PC-3 (cell line): ENCODE results near the gene ARNT2.

ENCODE experiments used
- EZH2 ChIP-seq: fragments of 300-600 bp; sonication (generic); IDR thresholded peaks from one replicate; pipeline ENCODE4 v1.6.1; 2017; ENCODE audit warnings: antibody characterized with exemption, mild to moderate bottlenecking, low read length; ENCODE audit not compliant: unreplicated experiment
- TF ChIP-seq, protein P1 (sequence below): fragments of 300-600 bp; sonication (generic); conservative IDR thresholded peaks from 2 replicates; pipeline ENCODE4 v1.5.1; 2017; ENCODE audit warnings: antibody characterized with exemption, low read depth, mild to moderate bottlenecking, low read length

DNA sequence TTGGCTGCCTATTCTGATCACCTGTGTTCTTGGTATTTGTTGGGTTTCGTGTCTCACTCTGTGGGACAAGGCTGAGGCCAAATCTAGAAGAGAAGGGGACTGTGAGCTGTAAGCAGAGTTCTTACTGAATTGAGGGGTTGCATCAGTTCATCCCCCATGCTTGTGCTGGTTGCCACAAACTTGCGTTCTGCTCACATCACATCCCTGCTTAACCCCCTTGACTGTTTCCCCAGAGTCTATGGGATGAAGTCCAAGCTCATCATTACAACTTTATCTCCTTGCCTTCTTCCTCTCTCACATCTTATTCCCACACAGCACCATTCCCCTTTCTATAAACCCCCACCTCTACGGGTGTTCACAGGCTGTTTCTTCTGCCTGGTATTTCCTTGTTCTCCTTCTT is 147.2 kb downstream of the ARNT2 start:
- no peak for TF ChIP-seq EZH2
- TF ChIP-seq, protein P1, sequence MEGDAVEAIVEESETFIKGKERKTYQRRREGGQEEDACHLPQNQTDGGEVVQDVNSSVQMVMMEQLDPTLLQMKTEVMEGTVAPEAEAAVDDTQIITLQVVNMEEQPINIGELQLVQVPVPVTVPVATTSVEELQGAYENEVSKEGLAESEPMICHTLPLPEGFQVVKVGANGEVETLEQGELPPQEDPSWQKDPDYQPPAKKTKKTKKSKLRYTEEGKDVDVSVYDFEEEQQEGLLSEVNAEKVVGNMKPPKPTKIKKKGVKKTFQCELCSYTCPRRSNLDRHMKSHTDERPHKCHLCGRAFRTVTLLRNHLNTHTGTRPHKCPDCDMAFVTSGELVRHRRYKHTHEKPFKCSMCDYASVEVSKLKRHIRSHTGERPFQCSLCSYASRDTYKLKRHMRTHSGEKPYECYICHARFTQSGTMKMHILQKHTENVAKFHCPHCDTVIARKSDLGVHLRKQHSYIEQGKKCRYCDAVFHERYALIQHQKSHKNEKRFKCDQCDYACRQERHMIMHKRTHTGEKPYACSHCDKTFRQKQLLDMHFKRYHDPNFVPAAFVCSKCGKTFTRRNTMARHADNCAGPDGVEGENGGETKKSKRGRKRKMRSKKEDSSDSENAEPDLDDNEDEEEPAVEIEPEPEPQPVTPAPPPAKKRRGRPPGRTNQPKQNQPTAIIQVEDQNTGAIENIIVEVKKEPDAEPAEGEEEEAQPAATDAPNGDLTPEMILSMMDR: no peak
